CD4-positive, CD25-positive, alpha-beta regulatory T cell (primary cell): ENCODE measurements around the gene AMACR. TPM values are rescaled to one million over a fixed set of nuclear protein-coding genes. Genes with fewer than 3 reads are reported as not detected.
A peak's percentile ranks its signal among the peaks of the same experiment; 100 is the strongest.

Experiments used
- ATAC-seq, 2 donors: fragments of 150-1000 bp; cut with Tn5 transposase; one replicate each; pipeline ENCODE4 v1.10.0; 2021; ENCODE audit warnings: low read depth in 2 of 2, moderate number of reproducible peaks in 2 of 2, moderate library complexity in 1 of 2
- DNase-seq, 3 donors: peaks; one replicate each; pipeline versions ENCODE4 v3.0.0 to v3.0.0-alpha.2; 2012 to 2022; ENCODE audit warnings: mixed read lengths in 1 of 3
- H3K27ac ChIP-seq: one replicate; pipeline ENCODE4 v1.7.0; 2013; ENCODE audit warnings: mild to moderate bottlenecking, low read length; ENCODE audit not compliant: insufficient read depth, poor library complexity, severe bottlenecking
- H3K27me3 ChIP-seq: one replicate; pipeline ENCODE4 v1.7.0; 2013; ENCODE audit warnings: low read length; ENCODE audit not compliant: control insufficient read depth, insufficient read depth
- H3K36me3 ChIP-seq: one replicate; pipeline ENCODE4 v1.7.0; 2013; ENCODE audit warnings: mild to moderate bottlenecking, low read length, moderate library complexity; ENCODE audit not compliant: control insufficient read depth, insufficient read depth
- H3K4me1 ChIP-seq: 2 replicates; pipeline ENCODE4 v1.7.0; 2013; ENCODE audit warnings: mild to moderate bottlenecking, low read length; ENCODE audit not compliant: insufficient read depth, control insufficient read depth, poor library complexity, severe bottlenecking
- H3K4me3 ChIP-seq: one replicate; pipeline ENCODE4 v1.7.0; 2013; ENCODE audit warnings: low read depth, mild to moderate bottlenecking, low read length, moderate library complexity
- H3K9me3 ChIP-seq, 2 experiments: 1 replicate in 1 of 2; 2 replicates in 1 of 2; pipeline ENCODE4 v1.7.0; 2013; ENCODE audit warnings: low read length in 2 of 2, mild to moderate bottlenecking in 1 of 2, moderate library complexity in 1 of 2; ENCODE audit not compliant: control insufficient read depth in 2 of 2
- H3K27ac Mint-ChIP-seq, 3 donors: one replicate each; pipeline ENCODE4 v1.8.0; 2020 to 2022; ENCODE audit warnings: mild to moderate bottlenecking in 3 of 3, mixed read lengths in 3 of 3, moderate library complexity in 2 of 3
- H3K27me3 Mint-ChIP-seq: one replicate; pipeline ENCODE4 v1.8.0; 2022; ENCODE audit warnings: mild to moderate bottlenecking, mixed read lengths
- H3K36me3 Mint-ChIP-seq: one replicate; pipeline ENCODE4 v1.8.0; 2020; ENCODE audit warnings: mixed read lengths
- H3K4me1 Mint-ChIP-seq, 4 donors: one replicate each; pipeline ENCODE4 v1.8.0; 2020 to 2022; ENCODE audit warnings: mixed read lengths in 4 of 4, mild to moderate bottlenecking in 1 of 4
- H3K4me3 Mint-ChIP-seq, 4 donors: one replicate each; pipeline ENCODE4 v1.8.0; 2020 to 2022; ENCODE audit warnings: mild to moderate bottlenecking in 4 of 4, mixed read lengths in 4 of 4, moderate library complexity in 3 of 4
- H3K9me3 Mint-ChIP-seq, 7 donors: one replicate each; pipeline ENCODE4 v1.8.0; 2020 to 2022; ENCODE audit warnings: mixed read lengths in 7 of 7, mild to moderate bottlenecking in 3 of 7, moderate library complexity in 2 of 7
- polyA plus RNA-seq, 4 donors: library from polyadenylated mRNA; unstranded; fragments of 300-500 nt; fragmentation: Illumina TruSeq; gene quantifications; one replicate each; pipeline ENCODE4 v1.2.3, GENCODE V29; 2021
- total RNA-seq: library from RNA; stranded (reverse); gene quantifications from one replicate; pipeline ENCODE4 v1.2.3, GENCODE V29; 2022

AMACR gene
- total and polyA plus RNA-seq, 5 donors from 2014 or later = 2.1 to 9.3 (median 8.5) TPM

DNA sequence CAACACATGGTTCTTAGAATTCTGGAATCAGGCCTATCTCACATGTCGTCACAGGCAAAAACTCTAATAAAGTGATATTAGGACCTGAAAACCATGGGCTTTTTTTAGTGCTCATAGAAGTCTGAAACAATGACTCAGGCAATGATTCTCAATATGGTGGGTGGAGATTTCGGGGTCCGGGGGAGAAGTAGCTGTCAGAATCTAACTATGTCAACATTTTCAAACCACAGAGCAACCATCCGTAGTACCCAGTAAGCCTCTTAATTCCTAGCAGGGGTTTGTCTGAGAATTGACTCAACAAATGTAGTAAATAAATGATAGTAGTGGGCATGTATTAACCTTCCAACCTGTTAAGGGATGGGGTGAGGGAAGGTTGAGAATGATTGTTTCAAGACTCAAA is 2.6 kb downstream of the AMACR start:
- no peak for ATAC-seq
- DNase-seq = no peak
- Histone ChIP-seq H3K4me3 (no peak overlapping the region), H3K9me3 (no peaks in the 10 kb centered on the region), H3K27me3 (no peaks in the 10 kb centered on the region), H3K27ac (no peak overlapping the region), H3K36me3 (peaks cover 7% of the 10 kb centered on the region), H3K4me1 (peaks cover 20% of the 10 kb centered on the region)
- Mint-ChIP-seq H3K27me3 (no peaks in the 10 kb centered on the region), H3K36me3 (peaks cover 8% of the 10 kb centered on the region), H3K4me1 (peaks cover 17 to 27% (median 20%) of the 10 kb centered on the region in 4 donors), H3K4me3 (peak overlapping the region in 2 of 4 donors; percentile 18 to 32), H3K9me3 (no peaks in the 10 kb centered on the region), H3K27ac (peak overlapping the region in 1 of 3 donors; percentile 33)

DNA sequence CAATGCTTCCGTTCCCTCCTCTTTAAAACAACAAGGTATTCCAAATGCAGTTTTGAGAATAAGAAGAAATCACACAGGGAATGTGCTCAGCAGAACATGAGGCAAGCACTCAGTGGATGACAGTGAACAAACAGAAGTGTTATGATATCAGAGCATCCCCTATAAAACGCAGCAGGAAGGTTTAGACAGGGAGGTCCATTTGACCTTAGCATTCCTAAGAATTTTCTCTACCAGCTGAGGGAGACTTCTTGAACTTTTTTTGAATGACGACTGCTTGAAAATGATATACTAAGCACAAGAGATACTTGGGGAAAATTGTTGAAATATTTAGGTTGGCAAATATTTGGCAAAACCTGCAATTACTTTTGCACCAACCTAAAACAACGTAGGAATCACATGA is 3.9 kb downstream of the AMACR start:
- Mint-ChIP-seq H3K4me1 (peaks cover 12 to 23% (median 18%) of the 10 kb centered on the region in 4 donors), H3K36me3 (peaks cover 8% of the 10 kb centered on the region), H3K27me3 (no peaks in the 10 kb centered on the region), H3K9me3 (no peaks in the 10 kb centered on the region), H3K4me3 (no peak overlapping the region), H3K27ac (no peak overlapping the region)
- DNase-seq = no peak
- no peak overlapping the region for H3K27ac ChIP-seq
- peaks cover 16% of the 10 kb centered on the region for H3K4me1 ChIP-seq
- H3K9me3 ChIP-seq = no peaks in the 10 kb centered on the region
- no peak overlapping the region for H3K4me3 ChIP-seq
- H3K27me3 ChIP-seq = no peaks in the 10 kb centered on the region
- ATAC-seq = no peak
- peaks cover 7% of the 10 kb centered on the region for H3K36me3 ChIP-seq

DNA sequence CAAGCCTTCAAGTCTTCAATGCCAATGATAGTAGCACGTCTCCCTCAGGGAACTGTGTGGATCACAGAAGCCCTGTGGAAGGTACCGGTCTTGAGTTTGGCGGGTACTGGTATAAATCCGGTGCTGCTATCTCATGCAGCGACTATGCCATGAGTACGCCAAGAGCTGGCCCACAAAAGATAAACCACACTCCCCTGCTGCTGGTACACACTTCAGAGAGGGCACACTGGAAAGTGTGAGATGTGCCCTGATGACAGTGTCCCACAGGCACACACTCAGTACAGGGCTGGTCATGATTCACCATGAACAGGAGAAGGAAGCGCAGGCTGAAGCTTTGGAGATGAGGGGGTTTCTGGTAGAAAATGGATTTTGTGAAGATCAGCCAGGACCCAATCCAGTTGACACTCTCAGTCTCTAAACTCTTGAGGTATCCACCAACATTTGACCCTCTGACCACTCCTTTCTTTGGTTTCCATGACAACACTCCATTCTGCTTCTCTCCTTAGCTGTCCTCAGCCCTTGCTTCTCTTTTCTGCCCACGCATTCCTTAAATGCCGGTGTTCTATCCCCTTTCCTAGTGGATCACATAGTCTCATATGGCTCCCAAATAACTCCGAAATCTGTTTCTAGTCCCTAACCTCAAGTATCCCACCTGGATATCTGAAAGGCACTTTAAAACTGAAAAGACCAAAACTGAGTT is 5.1 kb downstream of the AMACR start:
- Histone ChIP-seq H3K27me3 (no peaks in the 10 kb centered on the region), H3K4me1 (peaks cover 7% of the 10 kb centered on the region), H3K4me3 (no peak overlapping the region), H3K27ac (no peak overlapping the region), H3K36me3 (peaks cover 9% of the 10 kb centered on the region), H3K9me3 (no peaks in the 10 kb centered on the region)
- Mint-ChIP-seq H3K36me3 (peaks cover 8% of the 10 kb centered on the region), H3K9me3 (no peaks in the 10 kb centered on the region), H3K4me3 (no peak overlapping the region), H3K4me1 (peaks cover 11 to 14% (median 13%) of the 10 kb centered on the region in 4 donors), H3K27me3 (no peaks in the 10 kb centered on the region), H3K27ac (no peak overlapping the region)
- DNase-seq = no peak
- no peak for ATAC-seq

- no peak for ATAC-seq
- H3K27me3 ChIP-seq = no peaks in the 10 kb centered on the region
- no peaks in the 10 kb centered on the region for H3K27me3 Mint-ChIP-seq
- DNase-seq = no peak
- H3K4me3 Mint-ChIP-seq = peak overlapping the region in 1 of 4 donors; percentile 37
- H3K36me3 Mint-ChIP-seq = peaks cover 14% of the 10 kb centered on the region
- peaks cover 10 to 15% (median 11%) of the 10 kb centered on the region in 4 donors for H3K4me1 Mint-ChIP-seq
- no peaks in the 10 kb centered on the region for H3K9me3 ChIP-seq
- no peak overlapping the region for H3K27ac Mint-ChIP-seq
- H3K36me3 ChIP-seq = peaks cover 9% of the 10 kb centered on the region
- H3K4me1 ChIP-seq = no peaks in the 10 kb centered on the region
- H3K4me3 ChIP-seq = no peak overlapping the region
- H3K27ac ChIP-seq = no peak overlapping the region
- H3K9me3 Mint-ChIP-seq = no peaks in the 10 kb centered on the region
Observed at GRCh38 chr5:34001241-34001841, 6.5 kb downstream of the AMACR start.

DNA sequence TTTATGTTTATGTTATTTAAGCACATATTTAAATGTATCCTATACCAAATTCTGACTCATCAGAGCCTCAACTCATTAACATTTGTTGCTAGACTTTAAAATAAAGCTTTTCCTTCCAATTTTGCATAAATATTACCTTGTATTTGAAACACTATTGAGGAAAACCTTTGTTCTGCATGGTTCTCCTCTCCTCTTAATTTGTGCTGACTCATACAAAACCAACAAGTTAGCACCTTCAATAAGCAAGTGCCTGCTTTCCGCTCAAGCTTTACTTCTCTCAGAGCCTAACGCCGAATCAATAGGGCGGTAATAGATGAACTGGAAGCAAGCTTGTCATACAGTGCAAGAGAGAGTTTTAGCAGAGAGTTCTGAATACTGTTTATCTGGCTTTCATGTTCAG is 7.9 kb downstream of the AMACR start:
- Mint-ChIP-seq H3K27ac (no peak overlapping the region), H3K4me1 (peaks cover 6 to 10% (median 9%) of the 10 kb centered on the region in 4 donors), H3K27me3 (no peaks in the 10 kb centered on the region), H3K36me3 (peaks cover 14% of the 10 kb centered on the region), H3K4me3 (no peak overlapping the region), H3K9me3 (no peaks in the 10 kb centered on the region)
- Histone ChIP-seq H3K27ac (no peak overlapping the region), H3K4me1 (no peaks in the 10 kb centered on the region), H3K9me3 (no peaks in the 10 kb centered on the region), H3K4me3 (no peak overlapping the region), H3K27me3 (no peaks in the 10 kb centered on the region), H3K36me3 (peaks cover 14% of the 10 kb centered on the region)
- DNase-seq (no peak), ATAC-seq (no peak)

GRCh38 chr5:33997331-33997983 is 10.4 kb downstream of the AMACR start:
- Histone ChIP-seq H3K4me1 (no peaks in the 10 kb centered on the region), H3K4me3 (no peak overlapping the region), H3K27ac (no peak overlapping the region), H3K36me3 (peaks cover 7% of the 10 kb centered on the region), H3K9me3 (no peaks in the 10 kb centered on the region), H3K27me3 (no peaks in the 10 kb centered on the region)
- ATAC-seq = peak in 1 of 2 donors; percentile 37
- Mint-ChIP-seq H3K27ac (peak overlapping the region in 2 of 3 donors; percentile 49 to 67), H3K27me3 (no peaks in the 10 kb centered on the region), H3K9me3 (no peaks in the 10 kb centered on the region), H3K4me1 (peaks cover 6 to 15% (median 8%) of the 10 kb centered on the region in 4 donors), H3K36me3 (peaks cover 20% of the 10 kb centered on the region), H3K4me3 (no peak overlapping the region)
- peak in 1 of 3 donors; percentile 59 for DNase-seq

DNA sequence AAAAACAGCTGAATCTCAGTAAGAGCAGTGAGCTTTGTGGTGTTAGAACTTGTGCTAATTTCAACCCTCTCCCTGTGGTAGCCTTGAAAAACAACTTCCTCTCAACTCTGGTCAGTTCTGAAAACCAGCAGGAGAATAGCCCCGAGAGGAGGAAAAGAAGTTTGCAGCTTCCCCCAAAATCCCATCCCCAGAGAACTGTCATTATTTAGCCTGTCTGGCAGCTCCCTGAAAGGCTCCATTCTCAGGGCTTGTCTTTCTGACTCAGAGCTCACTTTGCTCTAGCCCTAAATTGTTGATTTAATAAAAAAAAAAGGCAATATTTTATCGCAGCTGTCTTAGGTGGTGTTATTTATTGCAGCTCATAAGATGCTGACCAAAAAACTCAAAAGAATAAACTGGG is 12.0 kb downstream of the AMACR start:
- Histone ChIP-seq H3K27me3 (no peaks in the 10 kb centered on the region), H3K9me3 (no peaks in the 10 kb centered on the region), H3K27ac (no peak overlapping the region), H3K4me1 (no peaks in the 10 kb centered on the region), H3K4me3 (no peak overlapping the region), H3K36me3 (peaks cover 7% of the 10 kb centered on the region)
- DNase-seq = no peak
- Mint-ChIP-seq H3K4me1 (peaks cover 6 to 15% (median 10%) of the 10 kb centered on the region in 4 donors), H3K4me3 (no peak overlapping the region), H3K27me3 (no peaks in the 10 kb centered on the region), H3K27ac (peak overlapping the region in 2 of 3 donors; percentile 35 to 53), H3K36me3 (peaks cover 20% of the 10 kb centered on the region), H3K9me3 (no peaks in the 10 kb centered on the region)
- ATAC-seq = no peak
